Tibial artery (tissue), 4 donors: ENCODE data around the gene KRTAP20-3.

Source experiments
- DNase-seq, 2 donors: peaks; one replicate each; pipeline ENCODE4 v3.0.0-alpha.2; 2019
- H3K27ac ChIP-seq, 2 donors: fragments of 200-600 bp; sonication (generic) in 1 of 2; 1 replicate in 1 of 2; 2 replicates in 1 of 2; pipeline ENCODE4 v1.5.1; 2018 to 2019; ENCODE audit warnings: mild to moderate bottlenecking in 1 of 2
- H3K27me3 ChIP-seq, 2 donors: fragments of 200-600 bp; sonication (generic) in 1 of 2; one replicate each; pipeline versions ENCODE4 v1.5.1 to v1.6.0; 2016 to 2019
- H3K36me3 ChIP-seq, 3 donors: fragments of 200-600 bp; sonication (generic) in 2 of 3; one replicate each; pipeline ENCODE4 v1.5.1; 2016 to 2019; ENCODE audit warnings: mild to moderate bottlenecking in 2 of 3
- H3K4me1 ChIP-seq, 4 donors: fragments of 200-600 bp; sonication (generic) in 2 of 4; 1 replicate in 3 of 4; 2 replicates in 1 of 4; pipeline ENCODE4 v1.5.1; 2016 to 2019
- H3K4me3 ChIP-seq, 2 donors: fragments of 200-600 bp; sonication (generic) in 1 of 2; 1 replicate in 1 of 2; 2 replicates in 1 of 2; pipeline ENCODE4 v1.5.1; 2018 to 2019; ENCODE audit warnings: mild to moderate bottlenecking in 2 of 2
- H3K9me3 ChIP-seq, 3 donors: fragments of 200-600 bp; sonication (generic) in 1 of 3; one replicate each; pipeline ENCODE4 v1.5.1; 2016 to 2019
- CTCF ChIP-seq, 2 experiments: fragments of 200-600 bp in 1 of 2; fragments of 450-650 bp in 1 of 2; IDR thresholded peaks; one replicate each; pipeline ENCODE4 v1.5.1; 2017 to 2019; ENCODE audit warnings: antibody characterized with exemption in 2 of 2, mild to moderate bottlenecking in 1 of 2, moderate library complexity in 1 of 2
- intact Hi-C: fragments of 100-400 bp; cut with DNase I; formaldehyde crosslinking; loops from one replicate; pipeline ENCODE4 v1.15.0; 2023; ENCODE audit warnings: low total_unique reads

KRTAP20-3 gene

GRCh38 chr21:30646904-30647414 lies 4.3 kb downstream of the KRTAP20-3 start:
- Histone ChIP-seq H3K4me3 (no peak overlapping the region), H3K36me3 (no peaks in the 10 kb centered on the region), H3K9me3 (no peaks in the 10 kb centered on the region), H3K27me3 (no peaks in the 10 kb centered on the region), H3K4me1 (no peaks in the 10 kb centered on the region), H3K27ac (no peak overlapping the region)
- intact Hi-C loops = no loop called here
- no peak for DNase-seq
- no peak for TF ChIP-seq CTCF (IDR thresholded peaks at IDR 0.05)

GRCh38 chr21:30652891-30653290 lies 10.2 kb downstream of the KRTAP20-3 start:
- H3K4me1 ChIP-seq = no peaks in the 10 kb centered on the region
- no peaks in the 10 kb centered on the region for H3K27me3 ChIP-seq
- H3K4me3 ChIP-seq = no peak overlapping the region
- TF ChIP-seq CTCF (IDR thresholded peaks at IDR 0.05) = no peak
- no peaks in the 10 kb centered on the region for H3K9me3 ChIP-seq
- no peak for DNase-seq
- intact Hi-C loops = no loop called here
- H3K27ac ChIP-seq = no peak overlapping the region
- H3K36me3 ChIP-seq = no peaks in the 10 kb centered on the region

GRCh38 chr21:30668776-30669175 lies 26.1 kb downstream of the KRTAP20-3 start:
- H3K4me1 ChIP-seq = no peaks in the 10 kb centered on the region
- no peak for TF ChIP-seq CTCF (IDR thresholded peaks at IDR 0.05)
- no peaks in the 10 kb centered on the region for H3K9me3 ChIP-seq
- H3K36me3 ChIP-seq = no peaks in the 10 kb centered on the region
- intact Hi-C loops = no loop called here
- H3K27me3 ChIP-seq = no peaks in the 10 kb centered on the region
- no peak for DNase-seq
- H3K27ac ChIP-seq = no peak overlapping the region
- H3K4me3 ChIP-seq = no peak overlapping the region

GRCh38 chr21:30672985-30673650 lies 30.5 kb downstream of the KRTAP20-3 start:
- intact Hi-C loops = no loop called here
- no peaks in the 10 kb centered on the region for H3K36me3 ChIP-seq
- TF ChIP-seq CTCF (IDR thresholded peaks at IDR 0.05) = no peak
- no peaks in the 10 kb centered on the region for H3K27me3 ChIP-seq
- no peak overlapping the region for H3K27ac ChIP-seq
- DNase-seq = no peak
- no peaks in the 10 kb centered on the region for H3K9me3 ChIP-seq
- H3K4me1 ChIP-seq = no peaks in the 10 kb centered on the region
- H3K4me3 ChIP-seq = no peak overlapping the region

- no peak for DNase-seq
- intact Hi-C loops = no loop called here
- no peaks in the 10 kb centered on the region for H3K27me3 ChIP-seq
- H3K4me3 ChIP-seq = no peak overlapping the region
- no peak for TF ChIP-seq CTCF (IDR thresholded peaks at IDR 0.05)
- H3K4me1 ChIP-seq = no peaks in the 10 kb centered on the region
- no peak overlapping the region for H3K27ac ChIP-seq
- H3K36me3 ChIP-seq = no peaks in the 10 kb centered on the region
- no peaks in the 10 kb centered on the region for H3K9me3 ChIP-seq
Measured at GRCh38 chr21:30674312-30674711, 31.6 kb downstream of the KRTAP20-3 start.
